ENCODE results near the gene PLEKHA7.

The PLEKHA7 gene

GRCh38 chr11:16780698-16781550, 233.3 kb downstream of the PLEKHA7 start:
- no peak overlapping the region for H3K4me3 ChIP-seq (ENCODE audit: severe bottlenecking)
- ATAC-seq (ENCODE audit: low read depth) (no peak), DNase-seq (ENCODE audit: low spot score) (no peak)
- no peak overlapping the region for H3K27ac ChIP-seq (ENCODE audit: poor library complexity, severe bottlenecking)
- no peaks in the 10 kb centered on the region for H3K27me3 ChIP-seq (ENCODE audit: insufficient read depth, poor library complexity, severe bottlenecking)
- H3K4me1 ChIP-seq (ENCODE audit: insufficient read depth, poor library complexity, severe bottlenecking), result peaks cover 8% of the 10 kb centered on the region
- no peak for TF ChIP-seq CTCF (IDR thresholded peaks at IDR 0.05; ENCODE audit: poor library complexity, severe bottlenecking)
- H3K36me3 ChIP-seq (ENCODE audit: low read depth), result no peaks in the 10 kb centered on the region
- H3K9me3 ChIP-seq (ENCODE audit: severe bottlenecking), result no peaks in the 10 kb centered on the region

- ATAC-seq (ENCODE audit: low read depth) (no peak), DNase-seq (ENCODE audit: low spot score) (no peak)
- Histone ChIP-seq H3K27me3 (ENCODE audit: insufficient read depth, poor library complexity, severe bottlenecking) (no peaks in the 10 kb centered on the region), H3K4me1 (ENCODE audit: insufficient read depth, poor library complexity, severe bottlenecking) (peaks cover 8% of the 10 kb centered on the region), H3K9me3 (ENCODE audit: severe bottlenecking) (no peaks in the 10 kb centered on the region), H3K27ac (ENCODE audit: poor library complexity, severe bottlenecking) (no peak overlapping the region), H3K36me3 (ENCODE audit: low read depth) (no peaks in the 10 kb centered on the region), H3K4me3 (ENCODE audit: severe bottlenecking) (no peak overlapping the region)
- no peak for TF ChIP-seq CTCF (IDR thresholded peaks at IDR 0.05; ENCODE audit: poor library complexity, severe bottlenecking)
Measured at GRCh38 chr11:16780146-16780545, 234.1 kb downstream of the PLEKHA7 start.

DNA sequence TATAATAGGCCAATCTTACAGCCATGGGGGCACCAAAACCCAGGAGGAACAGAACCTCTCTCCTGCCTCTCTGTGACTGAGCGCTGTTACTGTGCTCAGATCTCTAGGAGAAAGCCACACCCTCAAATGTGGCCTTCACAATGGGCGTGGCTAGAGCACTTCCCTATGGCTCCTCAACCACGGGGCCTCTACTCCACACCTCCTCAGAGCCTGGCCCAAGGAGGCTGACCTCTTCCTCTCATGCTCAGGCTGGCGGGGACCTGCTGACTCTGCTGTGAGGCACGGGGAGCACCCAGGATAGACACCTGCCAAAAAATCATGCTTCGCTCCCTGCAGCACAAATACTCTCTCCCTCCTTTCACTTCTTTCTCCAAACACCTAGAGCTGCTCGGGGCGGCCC, 234.8 kb downstream of the PLEKHA7 start:
- Histone ChIP-seq H3K36me3 (ENCODE audit: low read depth) (no peaks in the 10 kb centered on the region), H3K4me1 (ENCODE audit: insufficient read depth, poor library complexity, severe bottlenecking) (peaks cover 8% of the 10 kb centered on the region), H3K9me3 (ENCODE audit: severe bottlenecking) (no peaks in the 10 kb centered on the region), H3K27me3 (ENCODE audit: insufficient read depth, poor library complexity, severe bottlenecking) (no peaks in the 10 kb centered on the region), H3K4me3 (ENCODE audit: severe bottlenecking) (no peak overlapping the region), H3K27ac (ENCODE audit: poor library complexity, severe bottlenecking) (no peak overlapping the region)
- DNase-seq (ENCODE audit: low spot score) (no peak), ATAC-seq (ENCODE audit: low read depth) (no peak)
- TF ChIP-seq CTCF (IDR thresholded peaks at IDR 0.05; ENCODE audit: poor library complexity, severe bottlenecking), result no peak

DNA sequence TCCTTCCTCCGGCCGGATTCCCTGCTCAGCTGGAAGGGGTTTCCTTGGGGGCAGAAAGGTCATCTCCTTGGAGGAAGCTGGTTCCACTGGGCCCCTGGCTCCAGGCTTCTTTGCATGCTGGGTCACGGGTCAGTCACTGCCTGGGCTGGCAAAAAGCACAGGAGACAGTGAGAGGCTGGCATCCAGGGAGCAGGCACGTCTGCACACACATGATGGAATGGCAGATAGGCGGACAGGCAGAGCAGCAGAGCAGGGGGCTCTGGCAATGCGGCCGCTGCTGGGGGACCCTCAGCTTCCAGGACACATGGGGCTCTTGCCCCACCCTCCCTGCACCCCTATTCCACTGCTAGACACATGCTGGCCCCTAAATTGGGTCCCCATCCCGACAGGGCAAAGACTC, 235.3 kb downstream of the PLEKHA7 start:
- DNase-seq (ENCODE audit: low spot score) (no peak), ATAC-seq (ENCODE audit: low read depth) (no peak)

More for the DNA sequence above, 235.3 kb downstream of the PLEKHA7 start:
- Histone ChIP-seq H3K36me3 (ENCODE audit: low read depth) (no peaks in the 10 kb centered on the region), H3K4me1 (ENCODE audit: insufficient read depth, poor library complexity, severe bottlenecking) (peaks cover 8% of the 10 kb centered on the region), H3K27ac (ENCODE audit: poor library complexity, severe bottlenecking) (no peak overlapping the region), H3K4me3 (ENCODE audit: severe bottlenecking) (no peak overlapping the region), H3K27me3 (ENCODE audit: insufficient read depth, poor library complexity, severe bottlenecking) (no peaks in the 10 kb centered on the region), H3K9me3 (ENCODE audit: severe bottlenecking) (no peaks in the 10 kb centered on the region)
- TF ChIP-seq CTCF (IDR thresholded peaks at IDR 0.05; ENCODE audit: poor library complexity, severe bottlenecking), result no peak
